Neural cell (in vitro differentiated cells): ENCODE data around the gene CASZ1. TPM values are rescaled to one million over a fixed set of nuclear protein-coding genes. Genes with fewer than 3 reads are reported as not detected.

Source experiments
- H2AFZ ChIP-seq: fragments of 200-600, 300-800 bp; sonication (generic), shearing (Covaris generic); 2 replicates; pipeline ENCODE4 v1.6.0; 2014; ENCODE audit warnings: low read depth, mild to moderate bottlenecking, antibody characterized with exemption, low read length, moderate library complexity
- H3F3A ChIP-seq: fragments of 200-600 bp; shearing (Covaris generic); 2 replicates; pipeline ENCODE4 v1.6.1; 2016; ENCODE audit warnings: mild to moderate bottlenecking, moderate library complexity, mixed read lengths, antibody characterized with exemption, low read length; ENCODE audit not compliant: insufficient read depth, poor library complexity, severe bottlenecking
- H3K27ac ChIP-seq: fragments of 200-600, 300-800 bp; sonication (generic), shearing (Covaris generic); 2 replicates; pipeline ENCODE4 v1.5.1; 2014; ENCODE audit warnings: mild to moderate bottlenecking, low read length, moderate library complexity
- H3K27me3 ChIP-seq: fragments of 300-800, 200-600 bp; sonication (generic), shearing (Covaris generic); 2 replicates; pipeline ENCODE4 v1.6.0; 2014; ENCODE audit warnings: mild to moderate bottlenecking, low read depth, low read length, moderate library complexity; ENCODE audit not compliant: insufficient read depth
- H3K36me3 ChIP-seq: fragments of 300-800, 200-600 bp; sonication (generic), shearing (Covaris generic); 2 replicates; pipeline ENCODE4 v1.5.1; 2014; ENCODE audit warnings: mild to moderate bottlenecking, antibody characterized with exemption, low read length, moderate library complexity; ENCODE audit not compliant: insufficient read depth
- H3K4me2 ChIP-seq: fragments of 300-800, 200-600 bp; sonication (generic), shearing (Covaris generic); 2 replicates; pipeline ENCODE4 v1.6.0; 2014; ENCODE audit warnings: mild to moderate bottlenecking, low read length
- H3K4me3 ChIP-seq: fragments of 300-800, 200-600 bp; sonication (generic), shearing (Covaris generic); 2 replicates; pipeline ENCODE4 v1.5.1; 2014; ENCODE audit warnings: mild to moderate bottlenecking, low read length, moderate library complexity
- H3K79me2 ChIP-seq: fragments of 200-600 bp; shearing (Covaris generic); replicated peaks from 2 replicates; pipeline ENCODE4 v1.6.0; 2014; ENCODE audit warnings: mild to moderate bottlenecking, low read length, moderate library complexity; ENCODE audit not compliant: insufficient read depth
- H3K9ac ChIP-seq: fragments of 300-800, 200-600 bp; sonication (generic), shearing (Covaris generic); 2 replicates; pipeline ENCODE4 v1.6.1; 2016; ENCODE audit warnings: mild to moderate bottlenecking, low read length, mixed read lengths
- H3K9me2 ChIP-seq: fragments of 200-600 bp; shearing (Covaris generic); 2 replicates; pipeline ENCODE4 v1.6.1; 2016; ENCODE audit warnings: mild to moderate bottlenecking, low read length, mixed read lengths; ENCODE audit not compliant: insufficient read depth
- H3K9me3 ChIP-seq: fragments of 200-600, 300-800 bp; sonication (generic), shearing (Covaris generic); 2 replicates; pipeline ENCODE4 v1.6.1; 2016; ENCODE audit warnings: mild to moderate bottlenecking, mixed run types, low read length, moderate library complexity, mixed read lengths
- H4K20me1 ChIP-seq: fragments of 200-600 bp; shearing (Covaris generic); 2 replicates; pipeline ENCODE4 v1.6.1; 2016; ENCODE audit warnings: mild to moderate bottlenecking, mixed run types; ENCODE audit not compliant: insufficient read depth
- EP300 ChIP-seq: fragments of 450-650 bp; conservative IDR thresholded peaks from 2 replicates; pipeline ENCODE4 v1.6.1; 2014; ENCODE audit warnings: antibody characterized with exemption, mild to moderate bottlenecking, moderate library complexity; ENCODE audit not compliant: poor library complexity, severe bottlenecking
- EZH2 ChIP-seq: fragments of 200-600, 300-800 bp; shearing (Covaris generic), sonication (generic); IDR thresholded peaks from 2 replicates; pipeline ENCODE4 v1.6.1; 2014; ENCODE audit warnings: antibody characterized with exemption, low read length, borderline replicate concordance, mild to moderate bottlenecking; ENCODE audit not compliant: insufficient read depth, poor library complexity, severe bottlenecking
- MXI1 ChIP-seq: fragments of 450-650 bp; conservative IDR thresholded peaks from 2 replicates; pipeline ENCODE4 v1.6.1; 2014; ENCODE audit warnings: antibody characterized with exemption, mild to moderate bottlenecking; ENCODE audit not compliant: poor library complexity, severe bottlenecking
- POLR2AphosphoS5 ChIP-seq: IDR thresholded peaks from 2 replicates; pipeline ENCODE4 v1.6.1; 2012
- RAD21 ChIP-seq: fragments of 450-650 bp; conservative IDR thresholded peaks from 2 replicates; pipeline ENCODE4 v1.6.1; 2014; ENCODE audit warnings: antibody characterized with exemption, mild to moderate bottlenecking, moderate library complexity
- SMC3 ChIP-seq: fragments of 450-650 bp; conservative IDR thresholded peaks from 2 replicates; pipeline ENCODE4 v1.6.1; 2014; ENCODE audit warnings: antibody characterized with exemption, mild to moderate bottlenecking, moderate library complexity; ENCODE audit not compliant: poor library complexity
- TAF1 ChIP-seq: IDR thresholded peaks from 2 replicates; pipeline ENCODE4 v1.6.1; 2012; ENCODE audit warnings: low read depth
- polyA plus RNA-seq: library from polyadenylated mRNA; depleted of rRNA; stranded (reverse); fragments of >200 nt; gene quantifications from 2 replicates; pipeline ENCODE4 v1.2.3, GENCODE V29; 2014
- TF ChIP-seq, protein P1 (sequence below): IDR thresholded peaks from 2 replicates; pipeline ENCODE4 v1.6.1; 2012; ENCODE audit warnings: borderline replicate concordance
- TF ChIP-seq, protein P2 (sequence below): fragments of 450-650 bp; IDR thresholded peaks from 2 replicates; pipeline ENCODE4 v1.5.1; 2014; ENCODE audit warnings: antibody characterized with exemption, mild to moderate bottlenecking, moderate library complexity; ENCODE audit not compliant: poor library complexity, severe bottlenecking

Gene CASZ1
- polyA plus RNA-seq, 1 donor from 2014 or later = 0.27 TPM

DNA sequence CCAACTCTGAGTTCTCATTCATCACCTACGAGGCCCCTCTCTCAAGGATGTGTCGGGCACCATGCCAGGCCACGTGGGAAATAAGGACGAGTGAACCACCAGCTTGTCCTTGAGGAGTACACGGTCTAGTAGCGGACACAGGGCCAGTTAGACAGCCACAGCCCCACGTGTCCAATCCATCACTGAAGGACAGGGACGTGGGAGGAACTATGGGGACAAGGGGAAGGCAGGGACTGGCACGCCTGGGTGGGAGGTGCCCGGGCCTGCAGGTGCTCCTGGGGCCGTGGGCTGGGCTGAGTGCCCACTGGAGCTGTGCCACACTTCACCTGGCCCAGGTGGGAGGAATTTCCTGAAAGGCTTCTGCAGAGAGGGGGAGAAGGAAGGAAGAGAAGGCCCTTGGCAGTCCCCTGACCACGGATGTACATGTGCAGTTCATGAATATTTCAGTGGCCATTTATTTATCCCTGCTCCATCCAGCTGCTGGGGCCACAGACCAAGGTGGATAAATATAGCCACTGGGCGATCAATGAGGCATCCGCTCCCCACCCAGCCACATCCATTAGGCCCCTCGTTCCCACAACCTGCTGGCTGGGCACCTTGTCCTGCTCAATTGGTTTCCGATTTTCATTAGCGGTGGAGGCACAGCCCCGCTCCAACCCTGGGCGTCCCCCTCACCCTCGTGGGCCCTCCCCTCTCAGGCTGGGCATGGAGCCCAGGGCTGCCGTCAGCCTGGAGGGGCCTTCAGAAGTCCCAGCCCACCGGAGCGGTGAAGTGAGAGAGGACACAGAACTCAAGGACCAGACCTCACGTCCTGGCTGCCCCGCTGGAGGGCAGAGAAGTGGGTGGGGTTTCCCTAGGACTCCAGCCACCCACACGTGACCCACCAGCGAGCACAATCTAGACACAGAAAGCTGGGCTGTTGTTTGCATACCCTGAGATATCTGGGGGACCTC lies 59.5 kb downstream of the CASZ1 start (continued):
- TF ChIP-seq MXI1 (no peak), POLR2AphosphoS5 (no peak)

DNA sequence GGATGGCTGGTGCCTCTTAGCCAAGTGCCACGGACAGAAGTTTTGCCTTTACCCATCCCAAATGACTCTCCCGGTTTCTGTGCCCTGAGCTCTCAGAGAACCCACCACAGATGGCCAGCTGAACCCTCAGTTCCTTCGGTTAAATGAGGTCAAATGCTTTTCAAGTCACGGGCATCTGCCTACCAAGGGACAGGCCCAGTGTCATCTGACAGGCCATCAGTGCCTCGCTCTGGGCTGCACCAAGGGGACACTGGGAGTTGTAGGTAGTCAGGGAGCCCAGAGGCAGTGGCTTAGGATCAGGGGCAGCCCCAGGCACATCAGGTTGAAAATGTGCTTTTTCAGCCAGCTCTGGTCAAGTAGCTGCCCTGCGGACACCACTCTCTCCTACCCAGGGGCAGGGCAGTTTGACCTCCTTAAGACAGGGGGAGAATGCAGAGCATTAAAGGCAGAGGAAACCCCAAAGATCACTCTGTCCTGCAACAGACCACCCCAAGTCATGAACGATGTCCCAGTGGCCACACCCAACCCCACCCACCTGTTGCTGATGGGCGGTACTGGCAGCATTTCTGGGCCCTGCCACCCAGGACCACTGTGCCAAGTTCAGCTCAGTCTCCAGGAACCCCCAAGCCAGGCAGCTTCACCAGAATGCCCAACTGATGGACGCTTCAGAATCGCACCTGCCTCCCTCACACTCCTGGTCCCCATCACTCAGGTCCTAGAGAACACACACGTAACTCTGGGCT lies 60.7 kb downstream of the CASZ1 start:
- no peak overlapping the region for H3K27ac ChIP-seq
- H2AFZ ChIP-seq = no peak overlapping the region
- no peaks in the 10 kb centered on the region for H3F3A ChIP-seq
- H3K36me3 ChIP-seq = no peaks in the 10 kb centered on the region
- no peaks in the 10 kb centered on the region for H3K27me3 ChIP-seq
- no peak for TF ChIP-seq TAF1
- TF ChIP-seq, protein P1, sequence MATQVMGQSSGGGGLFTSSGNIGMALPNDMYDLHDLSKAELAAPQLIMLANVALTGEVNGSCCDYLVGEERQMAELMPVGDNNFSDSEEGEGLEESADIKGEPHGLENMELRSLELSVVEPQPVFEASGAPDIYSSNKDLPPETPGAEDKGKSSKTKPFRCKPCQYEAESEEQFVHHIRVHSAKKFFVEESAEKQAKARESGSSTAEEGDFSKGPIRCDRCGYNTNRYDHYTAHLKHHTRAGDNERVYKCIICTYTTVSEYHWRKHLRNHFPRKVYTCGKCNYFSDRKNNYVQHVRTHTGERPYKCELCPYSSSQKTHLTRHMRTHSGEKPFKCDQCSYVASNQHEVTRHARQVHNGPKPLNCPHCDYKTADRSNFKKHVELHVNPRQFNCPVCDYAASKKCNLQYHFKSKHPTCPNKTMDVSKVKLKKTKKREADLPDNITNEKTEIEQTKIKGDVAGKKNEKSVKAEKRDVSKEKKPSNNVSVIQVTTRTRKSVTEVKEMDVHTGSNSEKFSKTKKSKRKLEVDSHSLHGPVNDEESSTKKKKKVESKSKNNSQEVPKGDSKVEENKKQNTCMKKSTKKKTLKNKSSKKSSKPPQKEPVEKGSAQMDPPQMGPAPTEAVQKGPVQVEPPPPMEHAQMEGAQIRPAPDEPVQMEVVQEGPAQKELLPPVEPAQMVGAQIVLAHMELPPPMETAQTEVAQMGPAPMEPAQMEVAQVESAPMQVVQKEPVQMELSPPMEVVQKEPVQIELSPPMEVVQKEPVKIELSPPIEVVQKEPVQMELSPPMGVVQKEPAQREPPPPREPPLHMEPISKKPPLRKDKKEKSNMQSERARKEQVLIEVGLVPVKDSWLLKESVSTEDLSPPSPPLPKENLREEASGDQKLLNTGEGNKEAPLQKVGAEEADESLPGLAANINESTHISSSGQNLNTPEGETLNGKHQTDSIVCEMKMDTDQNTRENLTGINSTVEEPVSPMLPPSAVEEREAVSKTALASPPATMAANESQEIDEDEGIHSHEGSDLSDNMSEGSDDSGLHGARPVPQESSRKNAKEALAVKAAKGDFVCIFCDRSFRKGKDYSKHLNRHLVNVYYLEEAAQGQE = no peak
- no peak for TF ChIP-seq RAD21
- no peak for TF ChIP-seq POLR2AphosphoS5
- TF ChIP-seq EP300 = no peak
- no peak for TF ChIP-seq EZH2
- TF ChIP-seq MXI1 = no peak
- TF ChIP-seq SMC3 = no peak
- TF ChIP-seq, protein P2, sequence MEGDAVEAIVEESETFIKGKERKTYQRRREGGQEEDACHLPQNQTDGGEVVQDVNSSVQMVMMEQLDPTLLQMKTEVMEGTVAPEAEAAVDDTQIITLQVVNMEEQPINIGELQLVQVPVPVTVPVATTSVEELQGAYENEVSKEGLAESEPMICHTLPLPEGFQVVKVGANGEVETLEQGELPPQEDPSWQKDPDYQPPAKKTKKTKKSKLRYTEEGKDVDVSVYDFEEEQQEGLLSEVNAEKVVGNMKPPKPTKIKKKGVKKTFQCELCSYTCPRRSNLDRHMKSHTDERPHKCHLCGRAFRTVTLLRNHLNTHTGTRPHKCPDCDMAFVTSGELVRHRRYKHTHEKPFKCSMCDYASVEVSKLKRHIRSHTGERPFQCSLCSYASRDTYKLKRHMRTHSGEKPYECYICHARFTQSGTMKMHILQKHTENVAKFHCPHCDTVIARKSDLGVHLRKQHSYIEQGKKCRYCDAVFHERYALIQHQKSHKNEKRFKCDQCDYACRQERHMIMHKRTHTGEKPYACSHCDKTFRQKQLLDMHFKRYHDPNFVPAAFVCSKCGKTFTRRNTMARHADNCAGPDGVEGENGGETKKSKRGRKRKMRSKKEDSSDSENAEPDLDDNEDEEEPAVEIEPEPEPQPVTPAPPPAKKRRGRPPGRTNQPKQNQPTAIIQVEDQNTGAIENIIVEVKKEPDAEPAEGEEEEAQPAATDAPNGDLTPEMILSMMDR = no peak
- no peaks in the 10 kb centered on the region for H3K9me2 ChIP-seq
- no peak overlapping the region for H3K4me2 ChIP-seq
- H4K20me1 ChIP-seq = no peaks in the 10 kb centered on the region
- no peaks in the 10 kb centered on the region for H3K79me2 ChIP-seq
- no peak overlapping the region for H3K4me3 ChIP-seq
- no peaks in the 10 kb centered on the region for H3K9me3 ChIP-seq
- H3K9ac ChIP-seq = no peak overlapping the region
